ENCODE data around the gene SPAG9.

The SPAG9 gene

GRCh38 chr17:50949989-50950877 lies 170.4 kb downstream of the SPAG9 start (continued):
- peak; percentile 66 for TF ChIP-seq GLIS2 (tag by site-specific recombination; IDR thresholded peaks at IDR 0.05)
- 0 out of 2 replicates have a peak, but pooled peaks have one; percentile 12 for TF ChIP-seq ZNF629 (tag by site-specific recombination; IDR thresholded peaks at IDR 0.05)
- TF ChIP-seq ZNF2 (tag by site-specific recombination; IDR thresholded peaks at IDR 0.05), result peak; percentile 97
- 0 out of 2 replicates have a peak, but pooled peaks have one; percentile 47 for TF ChIP-seq ZNF777 (tag by site-specific recombination; IDR thresholded peaks at IDR 0.05; ENCODE audit: borderline replicate concordance)
- no peak for TF ChIP-seq ZNF704 (tag by site-specific recombination; IDR thresholded peaks at IDR 0.05)
- TF ChIP-seq, protein P1, sequence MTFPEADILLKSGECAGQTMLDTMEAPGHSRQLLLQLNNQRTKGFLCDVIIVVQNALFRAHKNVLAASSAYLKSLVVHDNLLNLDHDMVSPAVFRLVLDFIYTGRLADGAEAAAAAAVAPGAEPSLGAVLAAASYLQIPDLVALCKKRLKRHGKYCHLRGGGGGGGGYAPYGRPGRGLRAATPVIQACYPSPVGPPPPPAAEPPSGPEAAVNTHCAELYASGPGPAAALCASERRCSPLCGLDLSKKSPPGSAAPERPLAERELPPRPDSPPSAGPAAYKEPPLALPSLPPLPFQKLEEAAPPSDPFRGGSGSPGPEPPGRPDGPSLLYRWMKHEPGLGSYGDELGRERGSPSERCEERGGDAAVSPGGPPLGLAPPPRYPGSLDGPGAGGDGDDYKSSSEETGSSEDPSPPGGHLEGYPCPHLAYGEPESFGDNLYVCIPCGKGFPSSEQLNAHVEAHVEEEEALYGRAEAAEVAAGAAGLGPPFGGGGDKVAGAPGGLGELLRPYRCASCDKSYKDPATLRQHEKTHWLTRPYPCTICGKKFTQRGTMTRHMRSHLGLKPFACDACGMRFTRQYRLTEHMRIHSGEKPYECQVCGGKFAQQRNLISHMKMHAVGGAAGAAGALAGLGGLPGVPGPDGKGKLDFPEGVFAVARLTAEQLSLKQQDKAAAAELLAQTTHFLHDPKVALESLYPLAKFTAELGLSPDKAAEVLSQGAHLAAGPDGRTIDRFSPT (tag by site-specific recombination; IDR thresholded peaks at IDR 0.05), result peak; percentile 29; the same call in 1 of the 2 replicates
- no peak for TF ChIP-seq HOXD13 (CRISPR knock-in tag; IDR thresholded peaks at IDR 0.05; ENCODE audit: borderline replicate concordance)
- no peak for TF ChIP-seq ZNF354C (tag by site-specific recombination; IDR thresholded peaks at IDR 0.05; ENCODE audit: borderline replicate concordance, low read depth)
- TF ChIP-seq SP2 (tag by site-specific recombination; IDR thresholded peaks at IDR 0.05), result peak; percentile 38
- no peak for TF ChIP-seq ZNF394 (tag by site-specific recombination; IDR thresholded peaks at IDR 0.05; ENCODE audit: borderline replicate concordance)
- TF ChIP-seq ZNF423 (tag by site-specific recombination; IDR thresholded peaks at IDR 0.05), result no peak; the same call in 1 of the 2 replicates
- TF ChIP-seq OVOL3 (tag by site-specific recombination; IDR thresholded peaks at IDR 0.05), result no peak
- no peak for TF ChIP-seq ZNF292 (tag by site-specific recombination; IDR thresholded peaks at IDR 0.05; ENCODE audit: borderline replicate concordance, low read depth)
- TF ChIP-seq ZNF335 (tag by site-specific recombination; conservative IDR thresholded peaks at IDR 0.05), result peak; percentile 54
- peak; percentile 42; the same call in 1 of the 2 replicates for TF ChIP-seq SP3 (tag by site-specific recombination; IDR thresholded peaks at IDR 0.05)
- peak; percentile 49; the same call in 1 of the 2 replicates for TF ChIP-seq ZNF341 (tag by site-specific recombination; IDR thresholded peaks at IDR 0.05; ENCODE audit: low read depth)
- TF ChIP-seq ZBTB7A (tag by site-specific recombination; IDR thresholded peaks at IDR 0.05; ENCODE audit: low read depth), result no peak
- TF ChIP-seq MYNN (tag by site-specific recombination; IDR thresholded peaks at IDR 0.05; ENCODE audit: borderline replicate concordance), result no peak
- TF ChIP-seq, protein P2, sequence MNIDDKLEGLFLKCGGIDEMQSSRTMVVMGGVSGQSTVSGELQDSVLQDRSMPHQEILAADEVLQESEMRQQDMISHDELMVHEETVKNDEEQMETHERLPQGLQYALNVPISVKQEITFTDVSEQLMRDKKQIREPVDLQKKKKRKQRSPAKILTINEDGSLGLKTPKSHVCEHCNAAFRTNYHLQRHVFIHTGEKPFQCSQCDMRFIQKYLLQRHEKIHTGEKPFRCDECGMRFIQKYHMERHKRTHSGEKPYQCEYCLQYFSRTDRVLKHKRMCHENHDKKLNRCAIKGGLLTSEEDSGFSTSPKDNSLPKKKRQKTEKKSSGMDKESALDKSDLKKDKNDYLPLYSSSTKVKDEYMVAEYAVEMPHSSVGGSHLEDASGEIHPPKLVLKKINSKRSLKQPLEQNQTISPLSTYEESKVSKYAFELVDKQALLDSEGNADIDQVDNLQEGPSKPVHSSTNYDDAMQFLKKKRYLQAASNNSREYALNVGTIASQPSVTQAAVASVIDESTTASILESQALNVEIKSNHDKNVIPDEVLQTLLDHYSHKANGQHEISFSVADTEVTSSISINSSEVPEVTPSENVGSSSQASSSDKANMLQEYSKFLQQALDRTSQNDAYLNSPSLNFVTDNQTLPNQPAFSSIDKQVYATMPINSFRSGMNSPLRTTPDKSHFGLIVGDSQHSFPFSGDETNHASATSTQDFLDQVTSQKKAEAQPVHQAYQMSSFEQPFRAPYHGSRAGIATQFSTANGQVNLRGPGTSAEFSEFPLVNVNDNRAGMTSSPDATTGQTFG (tag by site-specific recombination; IDR thresholded peaks at IDR 0.05; ENCODE audit: borderline replicate concordance), result no peak
- no peak for TF ChIP-seq ZNF843 (tag by site-specific recombination; IDR thresholded peaks at IDR 0.05)
- no peak for TF ChIP-seq ZNF48 (tag by site-specific recombination; IDR thresholded peaks at IDR 0.05)
- TF ChIP-seq ZNF530 (tag by site-specific recombination; IDR thresholded peaks at IDR 0.05; ENCODE audit: low read depth), result no peak
- TF ChIP-seq YY2 (tag by site-specific recombination; IDR thresholded peaks at IDR 0.05), result no peak
- TF ChIP-seq ZNF140 (tag by site-specific recombination; IDR thresholded peaks at IDR 0.05), result no peak
- TF ChIP-seq ZNF501 (tag by site-specific recombination; IDR thresholded peaks at IDR 0.05), result no peak
- TF ChIP-seq ZNF776 (tag by site-specific recombination; IDR thresholded peaks at IDR 0.05; ENCODE audit: borderline replicate concordance), result no peak
- no peak for TF ChIP-seq ZNF701 (tag by site-specific recombination; IDR thresholded peaks at IDR 0.05)
- TF ChIP-seq ZBTB1 (tag by site-specific recombination; IDR thresholded peaks at IDR 0.05), result no peak
- TF ChIP-seq ZNF155 (tag by site-specific recombination; IDR thresholded peaks at IDR 0.05), result no peak
- TF ChIP-seq SALL2 (tag by site-specific recombination; IDR thresholded peaks at IDR 0.05; ENCODE audit: borderline replicate concordance), result no peak
- no peak for TF ChIP-seq KLF8 (tag by site-specific recombination; IDR thresholded peaks at IDR 0.05)
- no peak for TF ChIP-seq SCRT1 (tag by site-specific recombination; IDR thresholded peaks at IDR 0.05; ENCODE audit: borderline replicate concordance)
- no peak for TF ChIP-seq ZNF37A (tag by site-specific recombination; IDR thresholded peaks at IDR 0.05)
- TF ChIP-seq ZNF654 (tag by site-specific recombination; IDR thresholded peaks at IDR 0.05; ENCODE audit: low read depth), result peak; percentile 62
